A549 (cell line): ENCODE data around the gene APC.

ENCODE experiments used
- CTCF ChIP-seq: fragments of >200 bp; sonication (Bioruptor Twin); formaldehyde crosslinking; IDR thresholded peaks from 3 replicates; pipeline ENCODE4 v1.5.1; 2016
- EP300 ChIP-seq, 2 experiments: fragments of >200 bp; sonication (Bioruptor Twin); formaldehyde crosslinking; IDR thresholded peaks; 2 replicates in 1 of 2; 3 replicates in 1 of 2; pipeline ENCODE4 v1.6.1; 2016 to 2017
- MAFK ChIP-seq: fragments of 450-650 bp; IDR thresholded peaks from 2 replicates; pipeline ENCODE4 v1.6.1; 2014; ENCODE audit not compliant: partially characterized antibody
- MYC ChIP-seq: IDR thresholded peaks from 2 replicates; pipeline ENCODE4 v1.6.1; 2012; ENCODE audit warnings: mild to moderate bottlenecking, inconsistent platforms, low read length, improper control_type of control experiment, borderline replicate concordance

GRCh38 chr5:112735702-112736101, 2.0 kb upstream of the APC start:
- TF ChIP-seq MAFK (no peak), CTCF (no peak), MYC (no peak), EP300 (IDR thresholded peaks at IDR 0.05) (no peak)
